GM18909 (cell line): ENCODE results near the gene PROSER2.

Source experiments
- ATAC-seq: cut with Tn5 transposase; IDR thresholded peaks from one replicate; pipeline ENCODE4 v1.9.1; 2021; ENCODE audit warnings: mild to moderate bottlenecking; ENCODE audit not compliant: unreplicated experiment, poor library complexity

Gene PROSER2

GRCh38 chr10:11864727-11865126 lies 41.6 kb downstream of the PROSER2 start:
- ATAC-seq = no peak

- no peak for ATAC-seq
Measured at GRCh38 chr10:11865561-11865960, 42.4 kb downstream of the PROSER2 start.

- ATAC-seq = no peak
Measured at GRCh38 chr10:11866199-11866925, 43.2 kb downstream of the PROSER2 start.

GRCh38 chr10:11869219-11869618 lies 46.1 kb downstream of the PROSER2 start:
- no peak for ATAC-seq

GRCh38 chr10:11869743-11870460 lies 46.7 kb downstream of the PROSER2 start:
- no peak for ATAC-seq

GRCh38 chr10:11870461-11870780 lies 47.3 kb downstream of the PROSER2 start:
- ATAC-seq = no peak

- no peak for ATAC-seq
Measured at GRCh38 chr10:11870900-11871400, 47.8 kb downstream of the PROSER2 start.

- no peak for ATAC-seq
Measured at GRCh38 chr10:11871466-11871865, 48.3 kb downstream of the PROSER2 start.

- ATAC-seq = no peak
Measured at GRCh38 chr10:11874568-11875493, 51.7 kb downstream of the PROSER2 start.

- ATAC-seq = no peak
Measured at GRCh38 chr10:11875494-11876281, 52.5 kb downstream of the PROSER2 start.

- ATAC-seq = no peak
Measured at GRCh38 chr10:11876324-11876723, 53.2 kb downstream of the PROSER2 start.

- ATAC-seq = no peak
Measured at GRCh38 chr10:11876805-11877590, 53.8 kb downstream of the PROSER2 start.

GRCh38 chr10:11877591-11877905 lies 54.4 kb downstream of the PROSER2 start:
- ATAC-seq = no peak

GRCh38 chr10:11878776-11879175 lies 55.6 kb downstream of the PROSER2 start:
- no peak for ATAC-seq

GRCh38 chr10:11879387-11880094 lies 56.4 kb downstream of the PROSER2 start:
- ATAC-seq = no peak

GRCh38 chr10:11880151-11881029 lies 57.2 kb downstream of the PROSER2 start:
- ATAC-seq = no peak

GRCh38 chr10:11881030-11881476 lies 57.9 kb downstream of the PROSER2 start:
- ATAC-seq = no peak
